Activated CD4-positive, alpha-beta T cell treated with anti-CD3 and anti-CD28 coated beads for 36 hours (primary cell): ENCODE data around the gene TCF3. TPM values are rescaled to one million over a fixed set of nuclear protein-coding genes. Genes with fewer than 3 reads are reported as not detected.

ENCODE experiments used
- ATAC-seq: fragments of 200-7000 bp; cut with Tn5 transposase; one replicate; pipeline ENCODE4 v1.10.0; 2021; ENCODE audit warnings: mild to moderate bottlenecking, moderate library complexity
- CTCF ChIA-PET: fragments of 350-600 bp; sonication (Branson Sonifier 250); formaldehyde crosslinking; loops from one replicate; lab custom pipeline; 2021; ENCODE audit warnings: antibody characterized with exemption; lab: Charles Lee
- POLR2A ChIA-PET: fragments of 350-600 bp; sonication (Branson Sonifier 250); formaldehyde crosslinking; loops from one replicate; lab custom pipeline; 2021; ENCODE audit warnings: antibody characterized with exemption, inconsistent platforms; lab: Charles Lee
- DNase-seq: peaks from one replicate; pipeline ENCODE4 v3.0.0-alpha.2; 2020
- H3K27ac Mint-ChIP-seq: one replicate; pipeline ENCODE4 v1.8.0; 2021; ENCODE audit warnings: mixed read lengths
- H3K27me3 Mint-ChIP-seq: one replicate; pipeline ENCODE4 v1.8.0; 2021; ENCODE audit warnings: mixed read lengths
- H3K36me3 Mint-ChIP-seq: one replicate; pipeline ENCODE4 v1.8.0; 2021; ENCODE audit warnings: low read depth, mixed read lengths
- H3K4me1 Mint-ChIP-seq: one replicate; pipeline ENCODE4 v1.8.0; 2021; ENCODE audit warnings: mixed read lengths
- H3K4me3 Mint-ChIP-seq: one replicate; pipeline ENCODE4 v1.8.0; 2021; ENCODE audit warnings: mild to moderate bottlenecking, moderate library complexity, mixed read lengths
- H3K9me3 Mint-ChIP-seq: one replicate; pipeline ENCODE4 v1.8.0; 2021; ENCODE audit warnings: low read depth, mixed read lengths
- intact Hi-C, 2 experiments: fragments of 100-400 bp; cut with DNase I in 1 of 2; cut with micrococcal nuclease in 1 of 2; formaldehyde crosslinking; loops; one replicate each; pipeline versions ENCODE4 v1.14.2 to v1.15.1; 2022 to 2024; cut with DNase I, micrococcal nuclease
- total RNA-seq, 2 experiments: library from RNA; stranded (reverse); gene quantifications; one replicate each; pipeline ENCODE4 v1.2.3, GENCODE V29; 2021

Gene TCF3
- total RNA-seq, 2 experiments from 2014 or later: 115 to 133 TPM

DNA sequence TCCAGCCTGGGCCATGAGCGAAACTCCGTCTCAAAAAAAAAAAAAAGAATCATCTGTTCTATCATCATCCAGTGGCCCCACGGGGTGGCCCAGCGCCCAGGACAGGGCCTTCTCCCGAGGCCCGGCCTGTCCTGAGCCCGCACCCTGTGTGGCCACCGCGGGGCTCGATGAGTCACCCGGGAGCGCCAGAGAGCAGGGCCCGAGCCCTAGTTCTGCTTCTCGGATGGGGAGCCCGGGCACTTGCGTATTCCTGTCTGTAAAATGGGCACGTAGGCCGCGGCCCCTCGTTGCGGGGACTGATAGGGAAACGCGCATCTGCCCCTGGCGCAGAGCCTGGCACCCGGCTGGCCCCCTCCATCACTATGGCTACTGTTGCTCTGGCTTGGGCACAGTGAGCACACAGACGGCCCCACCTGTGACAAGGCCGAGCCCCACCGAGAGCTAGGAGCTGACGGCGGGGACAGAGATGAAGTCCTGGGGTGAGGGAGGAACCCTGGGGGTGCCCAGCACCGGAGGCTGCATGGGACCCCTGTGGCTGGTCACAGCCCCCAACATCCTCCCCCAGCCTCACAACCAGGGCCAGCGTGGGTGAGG, 25.9 kb downstream of the TCF3 start:
- POLR2A ChIA-PET: no interaction called here
- no peaks in the 10 kb centered on the region for H3K4me1 Mint-ChIP-seq
- ATAC-seq (no peak), DNase-seq (no peak)
- H3K9me3 Mint-ChIP-seq: no peaks in the 10 kb centered on the region
- H3K4me3 Mint-ChIP-seq: no peak overlapping the region
- CTCF ChIA-PET: no interaction called here
- peaks cover 19% of the 10 kb centered on the region for H3K36me3 Mint-ChIP-seq
- no peak overlapping the region for H3K27ac Mint-ChIP-seq
- H3K27me3 Mint-ChIP-seq: no peaks in the 10 kb centered on the region
- intact Hi-C loops: no loop called here

DNA sequence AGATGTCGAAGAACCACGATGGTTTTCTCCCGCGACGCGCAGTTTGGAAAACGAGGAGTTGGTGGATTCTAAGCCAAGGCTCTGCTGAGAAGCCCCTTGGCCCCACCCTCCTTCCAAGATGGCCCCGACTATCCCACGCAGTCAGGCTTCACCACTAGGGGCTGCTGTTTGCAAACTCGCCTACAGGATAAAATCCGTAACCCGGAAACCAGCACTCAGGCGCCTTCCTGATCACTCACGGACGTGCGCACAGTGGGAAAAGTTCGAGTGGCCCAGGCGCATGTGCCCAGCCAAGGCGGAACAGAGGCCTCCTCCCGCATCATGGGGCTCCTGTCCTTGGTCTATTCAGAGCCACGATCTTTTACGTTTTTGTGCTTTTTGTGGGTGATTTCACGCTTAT, 28.0 kb downstream of the TCF3 start:
- no peak overlapping the region for H3K4me3 Mint-ChIP-seq
- DNase-seq: peak; percentile 78
- peaks cover 19% of the 10 kb centered on the region for H3K36me3 Mint-ChIP-seq
- intact Hi-C loops: loop anchor here (1.0 to 2.0 kb wide), 2 partner anchors 48 to 143 kb away; no protein-coding TSS in a partner anchor
- peak; percentile 74 for ATAC-seq
- ChIA-PET CTCF (interaction anchor here (0.7 kb wide), 1 partner anchor 48 kb away, joined by 3 read pairs; no protein-coding TSS in a partner anchor), POLR2A (no interaction called here)
- H3K9me3 Mint-ChIP-seq: no peaks in the 10 kb centered on the region
- peak overlapping the region; percentile 29 for H3K27ac Mint-ChIP-seq
- no peaks in the 10 kb centered on the region for H3K27me3 Mint-ChIP-seq
- H3K4me1 Mint-ChIP-seq: no peaks in the 10 kb centered on the region

DNA sequence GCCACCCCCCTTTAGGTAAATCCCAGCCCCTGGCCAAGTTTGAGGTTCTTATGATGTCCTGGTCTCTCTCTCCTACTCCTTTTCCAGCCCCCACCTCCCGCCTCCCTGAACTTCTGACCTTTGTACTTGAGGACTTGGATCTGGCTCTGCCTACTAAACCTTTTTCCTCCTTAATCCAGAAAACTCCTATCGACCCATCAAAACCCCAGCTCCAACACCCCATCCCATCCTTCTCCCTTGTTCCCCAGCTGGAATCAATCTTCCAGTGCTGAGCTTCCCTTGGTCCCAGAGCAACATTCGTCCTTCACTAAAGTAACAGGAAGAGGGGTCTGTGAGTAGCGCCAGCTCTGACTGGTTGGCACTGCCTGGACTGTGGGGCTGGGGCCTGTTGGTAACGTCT, 29.9 kb downstream of the TCF3 start:
- H3K4me1 Mint-ChIP-seq: peaks cover 11% of the 10 kb centered on the region
- ChIA-PET CTCF (interaction anchor here (0.9 kb wide), 1 partner anchor 50 kb away, joined by 3 read pairs; no protein-coding TSS in a partner anchor), POLR2A (no interaction called here)
- no peak overlapping the region for H3K4me3 Mint-ChIP-seq
- ATAC-seq (no peak), DNase-seq (no peak)
- peaks cover 28% of the 10 kb centered on the region for H3K36me3 Mint-ChIP-seq
- no peaks in the 10 kb centered on the region for H3K27me3 Mint-ChIP-seq
- no peaks in the 10 kb centered on the region for H3K9me3 Mint-ChIP-seq
- peak overlapping the region; percentile 33 for H3K27ac Mint-ChIP-seq
- intact Hi-C loops: no loop called here

DNA sequence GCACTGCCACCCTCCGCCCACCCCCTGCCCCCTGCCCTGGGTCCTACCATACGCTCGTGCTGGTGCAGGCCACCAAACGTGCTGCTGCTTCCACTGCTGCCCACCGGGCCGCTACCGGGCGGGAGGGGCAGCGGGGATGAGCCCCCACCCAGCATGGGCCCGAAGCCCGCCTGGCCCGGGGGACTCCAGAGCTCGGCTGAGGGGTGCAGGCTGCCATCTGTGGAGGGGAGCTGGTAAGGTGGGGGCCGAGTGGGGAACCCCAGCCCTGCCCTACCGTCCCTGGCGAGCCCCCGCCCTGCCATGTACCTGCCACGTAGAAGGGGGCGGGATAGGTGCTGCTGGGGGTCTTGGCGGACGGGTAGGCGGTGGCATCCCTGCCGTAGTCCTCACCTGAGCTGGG, 30.4 kb downstream of the TCF3 start:
- no peak for DNase-seq
- Mint-ChIP-seq H3K4me3 (no peak overlapping the region), H3K27me3 (no peaks in the 10 kb centered on the region), H3K36me3 (peaks cover 30% of the 10 kb centered on the region), H3K9me3 (no peaks in the 10 kb centered on the region), H3K4me1 (peaks cover 16% of the 10 kb centered on the region), H3K27ac (no peak overlapping the region)
- ChIA-PET POLR2A (no interaction called here), CTCF (interaction anchor here (0.9 kb wide), 1 partner anchor 51 kb away, joined by 3 read pairs; no protein-coding TSS in a partner anchor)
- ATAC-seq: no peak
- intact Hi-C loops: no loop called here

GRCh38 chr19:1621574-1621973, 30.8 kb downstream of the TCF3 start:
- peaks cover 34% of the 10 kb centered on the region for H3K36me3 Mint-ChIP-seq
- DNase-seq (no peak), ATAC-seq (no peak)
- peaks cover 20% of the 10 kb centered on the region for H3K4me1 Mint-ChIP-seq
- ChIA-PET CTCF (no interaction called here), POLR2A (no interaction called here)
- H3K27ac Mint-ChIP-seq: no peak overlapping the region
- no peaks in the 10 kb centered on the region for H3K9me3 Mint-ChIP-seq
- intact Hi-C loops: no loop called here
- no peak overlapping the region for H3K4me3 Mint-ChIP-seq
- no peaks in the 10 kb centered on the region for H3K27me3 Mint-ChIP-seq

DNA sequence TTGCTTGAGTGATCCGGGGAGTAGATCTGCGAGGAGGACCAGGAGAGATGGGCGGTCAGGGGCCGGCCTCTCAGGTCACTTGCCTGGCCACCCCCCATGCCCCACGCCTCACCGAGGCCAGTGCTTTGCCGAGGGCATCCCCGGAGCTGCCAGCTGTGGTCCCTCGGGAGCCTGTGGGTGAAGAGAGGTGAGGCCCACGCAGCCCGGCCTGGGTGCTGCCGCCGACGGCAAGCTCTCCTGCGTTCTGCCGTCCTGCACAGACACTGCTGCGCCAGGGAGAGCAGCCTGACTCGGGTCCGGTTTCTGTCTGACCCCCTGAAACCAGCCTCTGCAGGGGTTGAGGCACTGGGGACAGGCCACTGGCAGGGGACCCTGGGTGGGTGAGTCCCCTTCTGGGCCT, 31.4 kb downstream of the TCF3 start:
- intact Hi-C loops: no loop called here
- ATAC-seq: no peak
- DNase-seq: no peak
- no peak overlapping the region for H3K4me3 Mint-ChIP-seq
- ChIA-PET CTCF (no interaction called here), POLR2A (no interaction called here)
- peaks cover 22% of the 10 kb centered on the region for H3K4me1 Mint-ChIP-seq
- H3K27ac Mint-ChIP-seq: no peak overlapping the region
- H3K36me3 Mint-ChIP-seq: peaks cover 35% of the 10 kb centered on the region
- H3K27me3 Mint-ChIP-seq: no peaks in the 10 kb centered on the region
- H3K9me3 Mint-ChIP-seq: no peaks in the 10 kb centered on the region

DNA sequence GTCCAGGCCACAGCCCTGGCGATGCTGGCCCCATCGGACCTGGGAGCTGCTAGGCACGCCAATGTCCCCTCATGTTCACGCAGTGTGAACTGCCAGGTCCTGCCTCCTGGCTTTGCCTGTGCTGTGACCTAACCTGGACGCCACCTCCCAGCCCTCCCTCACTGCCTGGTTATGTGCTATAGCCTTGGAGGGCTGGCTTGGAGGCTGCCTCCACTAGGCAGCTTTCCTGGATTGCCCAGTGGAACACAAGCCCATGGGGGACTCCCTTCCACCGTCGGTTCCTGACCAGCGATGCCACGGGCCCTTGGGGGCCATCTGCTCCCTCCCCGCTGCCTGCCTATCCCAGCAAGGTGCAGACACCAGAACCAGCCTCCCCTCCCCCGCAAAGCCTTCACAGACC, 31.9 kb downstream of the TCF3 start:
- H3K4me1 Mint-ChIP-seq: peaks cover 22% of the 10 kb centered on the region
- CTCF ChIA-PET: no interaction called here
- no peaks in the 10 kb centered on the region for H3K9me3 Mint-ChIP-seq
- H3K27ac Mint-ChIP-seq: no peak overlapping the region
- H3K4me3 Mint-ChIP-seq: no peak overlapping the region
- no peaks in the 10 kb centered on the region for H3K27me3 Mint-ChIP-seq
- ATAC-seq (no peak), DNase-seq (no peak)
- intact Hi-C loops: no loop called here
- H3K36me3 Mint-ChIP-seq: peaks cover 37% of the 10 kb centered on the region
- POLR2A ChIA-PET: interaction anchor here (0.5 kb wide), 1 partner anchor 172 kb away, joined by 7 read pairs; no protein-coding TSS in a partner anchor

DNA sequence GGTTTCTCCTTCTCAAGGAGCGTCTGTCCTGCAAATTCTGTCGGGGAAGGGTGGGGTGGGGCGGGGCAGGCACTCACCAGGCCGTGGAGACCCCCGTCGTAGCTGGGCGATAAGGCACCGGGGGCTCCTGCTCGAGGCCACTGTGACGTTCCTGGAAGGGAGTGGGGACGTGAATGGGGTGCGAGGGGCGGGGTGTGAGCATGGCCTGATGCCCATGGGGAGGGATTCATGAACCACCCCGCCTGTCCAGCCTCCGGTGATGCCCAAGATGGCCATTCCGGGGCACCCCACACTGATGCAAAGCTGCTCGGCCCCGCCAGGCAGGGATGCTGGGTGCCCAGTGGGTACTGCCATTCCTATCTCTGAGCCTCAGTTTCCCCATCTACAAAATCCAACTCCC, 32.7 kb downstream of the TCF3 start:
- ATAC-seq (no peak), DNase-seq (no peak)
- intact Hi-C loops: no loop called here
- CTCF ChIA-PET: no interaction called here
- H3K4me3 Mint-ChIP-seq: no peak overlapping the region
- H3K9me3 Mint-ChIP-seq: no peaks in the 10 kb centered on the region
- peaks cover 39% of the 10 kb centered on the region for H3K36me3 Mint-ChIP-seq
- H3K27me3 Mint-ChIP-seq: no peaks in the 10 kb centered on the region
- POLR2A ChIA-PET: no interaction called here
- H3K27ac Mint-ChIP-seq: no peak overlapping the region
- H3K4me1 Mint-ChIP-seq: peaks cover 22% of the 10 kb centered on the region

DNA sequence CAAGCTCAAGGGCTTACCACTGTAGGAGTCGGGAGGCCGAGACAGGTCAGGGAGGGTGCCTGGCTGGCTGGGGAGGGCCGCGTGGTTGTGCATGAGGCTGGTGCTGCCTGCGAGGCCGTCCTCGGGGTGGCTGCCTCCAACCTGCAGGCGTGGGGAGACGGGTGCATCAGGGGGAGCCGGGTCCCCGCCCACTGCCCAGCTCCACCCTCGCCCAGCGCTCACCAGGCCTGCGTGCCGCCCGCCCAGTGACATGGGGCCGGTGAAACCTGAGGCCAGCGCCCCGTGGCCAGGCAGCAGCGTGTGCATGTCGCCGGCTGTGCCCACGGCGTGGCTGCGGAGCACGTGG, 33.3 kb downstream of the TCF3 start:
- peaks cover 22% of the 10 kb centered on the region for H3K4me1 Mint-ChIP-seq
- H3K36me3 Mint-ChIP-seq: peaks cover 38% of the 10 kb centered on the region
- ChIA-PET POLR2A (no interaction called here), CTCF (no interaction called here)
- DNase-seq (no peak), ATAC-seq (no peak)
- intact Hi-C loops: no loop called here
- H3K4me3 Mint-ChIP-seq: no peak overlapping the region
- no peaks in the 10 kb centered on the region for H3K9me3 Mint-ChIP-seq
- H3K27me3 Mint-ChIP-seq: no peaks in the 10 kb centered on the region
- H3K27ac Mint-ChIP-seq: no peak overlapping the region

GRCh38 chr19:1618157-1619093, 34.0 kb downstream of the TCF3 start:
- POLR2A ChIA-PET: no interaction called here
- peak; percentile 75 for ATAC-seq
- Mint-ChIP-seq H3K9me3 (no peaks in the 10 kb centered on the region), H3K36me3 (peaks cover 41% of the 10 kb centered on the region), H3K4me3 (no peak overlapping the region), H3K4me1 (peaks cover 22% of the 10 kb centered on the region), H3K27me3 (no peaks in the 10 kb centered on the region), H3K27ac (no peak overlapping the region)
- DNase-seq: peak; percentile 57
- CTCF ChIA-PET: no interaction called here
- intact Hi-C loops: no loop called here

DNA sequence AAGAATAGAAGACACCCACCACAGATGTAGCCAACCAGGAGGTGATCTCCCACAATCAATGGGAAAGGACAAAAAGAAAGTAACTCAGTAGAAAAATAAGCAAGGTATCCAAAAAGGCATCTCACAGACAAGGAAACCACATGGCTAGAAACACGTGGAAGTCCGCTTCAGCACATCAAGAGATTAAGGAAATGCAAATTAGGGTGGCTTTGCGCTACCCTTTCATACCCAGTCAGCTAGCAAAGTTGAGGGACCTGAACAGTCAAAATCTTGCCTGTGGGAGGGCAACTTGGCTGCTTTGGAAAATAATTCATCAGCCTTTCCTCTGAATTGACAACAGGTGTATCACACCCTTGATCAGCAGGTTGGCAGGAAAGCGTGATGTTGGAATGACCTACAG, 35.5 kb downstream of the TCF3 start:
- intact Hi-C loops: no loop called here
- POLR2A ChIA-PET: interaction anchor here (0.6 kb wide), 1 partner anchor 226 kb away, joined by 3 read pairs; no protein-coding TSS in a partner anchor
- Mint-ChIP-seq H3K27me3 (no peaks in the 10 kb centered on the region), H3K9me3 (no peaks in the 10 kb centered on the region), H3K36me3 (peaks cover 38% of the 10 kb centered on the region), H3K4me3 (no peak overlapping the region), H3K27ac (peak overlapping the region; percentile 82), H3K4me1 (peaks cover 22% of the 10 kb centered on the region)
- ATAC-seq: peak; percentile 68
- CTCF ChIA-PET: interaction anchor here (0.5 to 0.7 kb wide), 2 partner anchors 9 to 23 kb away, joined by 3 to 4 read pairs; no protein-coding TSS in a partner anchor
- peak; percentile 25 for DNase-seq

- Mint-ChIP-seq H3K4me3 (no peak overlapping the region), H3K27ac (peak overlapping the region; percentile 39), H3K4me1 (peaks cover 22% of the 10 kb centered on the region), H3K27me3 (no peaks in the 10 kb centered on the region), H3K36me3 (peaks cover 39% of the 10 kb centered on the region), H3K9me3 (no peaks in the 10 kb centered on the region)
- ATAC-seq (no peak), DNase-seq (no peak)
- intact Hi-C loops: no loop called here
- ChIA-PET POLR2A (no interaction called here), CTCF (no interaction called here)
These were observed 36.0 kb downstream of the TCF3 start for GRCh38 chr19:1616396-1616795.
